DOHH2 (cell line): ENCODE results near the gene PROX2.

Experiments
- H3F3A ChIP-seq: fragments of 200-600 bp; sonication (generic), shearing (Covaris generic); 2 replicates; pipeline ENCODE4 v1.6.0; 2016; ENCODE audit warnings: antibody characterized with exemption, mild to moderate bottlenecking; ENCODE audit not compliant: control insufficient read depth, insufficient read depth
- H3K27ac ChIP-seq: fragments of 200-600 bp; sonication (generic); 2 replicates; pipeline ENCODE4 v1.5.1; 2014; ENCODE audit warnings: low read depth, mild to moderate bottlenecking, low read length, moderate library complexity
- H3K27me3 ChIP-seq: fragments of 200-600 bp; sonication (generic); 2 replicates; pipeline ENCODE4 v1.6.1; 2014; ENCODE audit warnings: mild to moderate bottlenecking, low read length, mixed read lengths; ENCODE audit not compliant: control insufficient read depth
- H3K36me3 ChIP-seq: fragments of 200-600 bp; sonication (generic); 2 replicates; pipeline ENCODE4 v1.6.1; 2014; ENCODE audit warnings: mild to moderate bottlenecking, low read length, moderate library complexity, mixed read lengths; ENCODE audit not compliant: control insufficient read depth
- H3K4me1 ChIP-seq: fragments of 200-600 bp; sonication (generic); 2 replicates; pipeline ENCODE4 v1.6.1; 2014; ENCODE audit warnings: mild to moderate bottlenecking, low read length, mixed read lengths; ENCODE audit not compliant: control insufficient read depth
- H3K4me2 ChIP-seq: fragments of 200-600 bp; sonication (generic); 2 replicates; pipeline ENCODE4 v1.6.0; 2014; ENCODE audit warnings: mild to moderate bottlenecking, low read length, moderate library complexity
- H3K4me3 ChIP-seq: fragments of 200-600 bp; sonication (generic); 2 replicates; pipeline ENCODE4 v1.5.1; 2014; ENCODE audit warnings: mild to moderate bottlenecking, low read length, mixed read lengths
- H3K79me2 ChIP-seq: fragments of 200-600 bp; sonication (generic); 2 replicates; pipeline ENCODE4 v1.6.1; 2014; ENCODE audit warnings: mild to moderate bottlenecking, low read length, mixed read lengths; ENCODE audit not compliant: control insufficient read depth
- H3K9me2 ChIP-seq: fragments of 200-600 bp; sonication (generic); replicated peaks from 2 replicates; pipeline ENCODE4 v1.6.1; 2014; ENCODE audit warnings: mild to moderate bottlenecking, low read length, mixed read lengths; ENCODE audit not compliant: control insufficient read depth
- H3K9me3 ChIP-seq: fragments of 200-600 bp; sonication (generic); 2 replicates; pipeline ENCODE4 v1.6.1; 2014; ENCODE audit warnings: antibody characterized with exemption, low read length, mixed read lengths; ENCODE audit not compliant: control insufficient read depth, insufficient read depth
- H4K20me1 ChIP-seq: fragments of 200-600 bp; sonication (generic); 2 replicates; pipeline ENCODE4 v1.6.0; 2014; ENCODE audit warnings: low read depth, mild to moderate bottlenecking, antibody characterized with exemption, low read length, moderate library complexity; ENCODE audit not compliant: control insufficient read depth, insufficient read depth
- EZH2phosphoT487 ChIP-seq: fragments of 200-600 bp; sonication (generic); IDR thresholded peaks from 2 replicates; pipeline ENCODE4 v1.6.1; 2017; ENCODE audit warnings: borderline replicate concordance, mild to moderate bottlenecking, antibody characterized with exemption, low read length, moderate library complexity, mixed read lengths
- TF ChIP-seq, protein P1 (sequence below): fragments of 200-600 bp; sonication (generic); IDR thresholded peaks from one replicate; pipeline ENCODE4 v1.5.1; 2014; ENCODE audit warnings: antibody characterized with exemption, mild to moderate bottlenecking, low read depth, low read length; ENCODE audit not compliant: poor library complexity, severe bottlenecking

Gene PROX2

DNA sequence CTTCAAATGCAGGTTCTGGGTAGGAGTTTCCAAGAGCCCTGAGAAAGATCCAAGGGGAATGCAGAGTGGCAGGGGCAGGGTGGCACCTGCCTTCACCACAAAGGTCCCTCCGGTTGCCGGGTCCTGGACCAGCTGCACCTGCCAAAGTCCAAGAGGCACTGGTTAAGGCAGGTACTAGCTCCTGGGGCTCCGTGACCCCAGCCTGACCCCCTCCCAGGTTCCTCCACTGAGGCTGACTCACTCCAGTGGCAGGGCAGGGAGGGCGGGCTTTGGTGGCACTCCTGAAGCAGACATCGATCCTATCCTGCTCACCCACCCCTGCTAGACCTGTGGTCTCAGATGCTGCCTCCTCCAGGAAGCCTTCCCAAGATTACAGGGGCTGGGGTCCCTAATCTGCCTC, 35.8 kb upstream of the PROX2 start:
- peaks cover 4% of the 10 kb centered on the region; the same call in 1 of the 2 replicates for H3K4me1 ChIP-seq
- peaks cover 6% of the 10 kb centered on the region; the same call in 1 of the 2 replicates for H3F3A ChIP-seq
- no peaks in the 10 kb centered on the region for H3K79me2 ChIP-seq
- no peak overlapping the region for H3K4me2 ChIP-seq
- no peaks in the 10 kb centered on the region for H3K9me2 ChIP-seq
- H3K27ac ChIP-seq: no peak overlapping the region
- H3K27me3 ChIP-seq: no peaks in the 10 kb centered on the region
- no peak for TF ChIP-seq EZH2phosphoT487
- TF ChIP-seq, protein P1, sequence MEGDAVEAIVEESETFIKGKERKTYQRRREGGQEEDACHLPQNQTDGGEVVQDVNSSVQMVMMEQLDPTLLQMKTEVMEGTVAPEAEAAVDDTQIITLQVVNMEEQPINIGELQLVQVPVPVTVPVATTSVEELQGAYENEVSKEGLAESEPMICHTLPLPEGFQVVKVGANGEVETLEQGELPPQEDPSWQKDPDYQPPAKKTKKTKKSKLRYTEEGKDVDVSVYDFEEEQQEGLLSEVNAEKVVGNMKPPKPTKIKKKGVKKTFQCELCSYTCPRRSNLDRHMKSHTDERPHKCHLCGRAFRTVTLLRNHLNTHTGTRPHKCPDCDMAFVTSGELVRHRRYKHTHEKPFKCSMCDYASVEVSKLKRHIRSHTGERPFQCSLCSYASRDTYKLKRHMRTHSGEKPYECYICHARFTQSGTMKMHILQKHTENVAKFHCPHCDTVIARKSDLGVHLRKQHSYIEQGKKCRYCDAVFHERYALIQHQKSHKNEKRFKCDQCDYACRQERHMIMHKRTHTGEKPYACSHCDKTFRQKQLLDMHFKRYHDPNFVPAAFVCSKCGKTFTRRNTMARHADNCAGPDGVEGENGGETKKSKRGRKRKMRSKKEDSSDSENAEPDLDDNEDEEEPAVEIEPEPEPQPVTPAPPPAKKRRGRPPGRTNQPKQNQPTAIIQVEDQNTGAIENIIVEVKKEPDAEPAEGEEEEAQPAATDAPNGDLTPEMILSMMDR: no peak
- H3K36me3 ChIP-seq: peaks cover 2% of the 10 kb centered on the region; the same call in 1 of the 2 replicates
- H3K4me3 ChIP-seq: no peak overlapping the region
- H3K9me3 ChIP-seq: no peaks in the 10 kb centered on the region
- H4K20me1 ChIP-seq: peaks cover under 1% of the 10 kb centered on the region; the same call in 1 of the 2 replicates

DNA sequence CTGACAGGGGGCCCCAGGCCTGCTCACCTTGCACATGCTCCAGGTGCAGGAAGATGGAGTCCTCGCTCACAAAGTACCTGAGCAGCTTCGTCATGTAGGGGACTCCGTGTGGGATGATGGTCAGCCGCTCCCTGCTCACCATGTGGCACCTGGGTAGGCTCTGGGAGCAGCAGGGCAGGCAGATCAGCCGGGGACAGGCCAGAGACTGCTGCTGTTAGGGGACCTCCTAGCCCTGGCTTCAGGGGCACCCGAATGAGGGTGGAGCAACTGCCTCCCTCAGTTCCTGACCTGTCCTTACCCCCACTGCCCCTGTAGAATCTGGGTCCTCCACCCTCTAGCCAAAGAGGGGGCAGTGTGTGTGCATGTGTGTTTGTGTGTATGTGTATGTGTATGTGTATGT, 35.3 kb upstream of the PROX2 start:
- TF ChIP-seq, protein P1: no peak
- no peak for TF ChIP-seq EZH2phosphoT487
- Histone ChIP-seq H3F3A (peaks cover 6% of the 10 kb centered on the region; the same call in 1 of the 2 replicates), H4K20me1 (peaks cover 3% of the 10 kb centered on the region; the same call in 1 of the 2 replicates), H3K4me2 (no peak overlapping the region), H3K4me1 (peaks cover 4% of the 10 kb centered on the region; the same call in 1 of the 2 replicates), H3K4me3 (no peak overlapping the region), H3K79me2 (no peaks in the 10 kb centered on the region), H3K27ac (no peak overlapping the region), H3K9me2 (no peaks in the 10 kb centered on the region), H3K36me3 (peaks cover 6% of the 10 kb centered on the region; the same call in 1 of the 2 replicates), H3K27me3 (no peaks in the 10 kb centered on the region), H3K9me3 (no peaks in the 10 kb centered on the region)

DNA sequence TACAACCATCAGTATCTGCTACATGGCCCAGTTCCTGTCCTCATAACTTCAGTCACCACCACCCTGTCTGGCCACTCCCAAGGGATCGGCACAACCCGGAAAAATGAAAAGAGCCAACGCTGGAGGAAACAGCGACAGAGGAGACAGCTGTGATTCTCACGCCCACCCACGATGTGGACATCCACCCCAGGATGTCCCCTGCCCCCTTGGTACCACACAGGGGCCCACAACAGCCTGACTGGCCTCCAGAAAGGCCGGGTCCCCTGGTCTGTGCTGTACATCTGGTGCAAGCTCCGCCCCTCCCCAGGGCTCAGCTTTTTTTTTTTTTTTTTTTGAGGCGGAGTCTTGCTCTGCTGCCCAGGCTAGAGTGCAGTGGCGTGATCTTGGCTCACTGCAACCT, 34.6 kb upstream of the PROX2 start:
- Histone ChIP-seq H3K36me3 (peaks cover 13% of the 10 kb centered on the region), H3F3A (peaks cover 6% of the 10 kb centered on the region; the same call in 1 of the 2 replicates), H3K4me3 (no peak overlapping the region), H3K79me2 (no peaks in the 10 kb centered on the region), H3K9me2 (no peaks in the 10 kb centered on the region), H3K27ac (no peak overlapping the region), H3K27me3 (no peaks in the 10 kb centered on the region), H4K20me1 (peaks cover 3% of the 10 kb centered on the region; the same call in 1 of the 2 replicates), H3K4me2 (no peak overlapping the region), H3K9me3 (no peaks in the 10 kb centered on the region), H3K4me1 (peaks cover 4% of the 10 kb centered on the region; the same call in 1 of the 2 replicates)
- TF ChIP-seq EZH2phosphoT487: no peak
- TF ChIP-seq, protein P1: no peak

DNA sequence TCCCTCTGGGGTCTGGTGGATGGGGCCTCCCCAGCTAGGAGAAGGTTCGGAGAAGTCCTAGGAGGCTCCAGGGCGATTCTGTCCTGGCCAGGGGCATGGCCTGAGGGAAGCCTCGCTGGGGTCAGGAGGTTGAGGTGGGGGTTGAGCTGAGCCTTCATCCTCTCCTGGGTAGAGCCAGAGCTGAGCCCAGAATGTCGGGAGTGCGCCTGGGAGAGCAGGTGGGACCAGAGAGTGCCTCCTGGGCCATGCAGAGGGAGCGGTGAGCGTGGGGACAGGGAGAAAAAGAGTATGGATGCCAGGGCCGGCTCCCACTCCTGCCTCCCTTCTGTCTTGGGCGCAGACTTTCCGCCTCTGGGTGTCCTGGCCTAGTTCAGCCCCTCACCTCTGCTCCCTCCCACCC, 34.0 kb upstream of the PROX2 start:
- H4K20me1 ChIP-seq: peaks cover 3% of the 10 kb centered on the region; the same call in 1 of the 2 replicates
- H3F3A ChIP-seq: peaks cover 6% of the 10 kb centered on the region; the same call in 1 of the 2 replicates
- H3K79me2 ChIP-seq: no peaks in the 10 kb centered on the region
- H3K9me3 ChIP-seq: no peaks in the 10 kb centered on the region
- H3K27ac ChIP-seq: no peak overlapping the region
- no peak overlapping the region for H3K4me2 ChIP-seq
- H3K4me3 ChIP-seq: no peak overlapping the region
- no peaks in the 10 kb centered on the region for H3K9me2 ChIP-seq
- TF ChIP-seq EZH2phosphoT487: no peak
- TF ChIP-seq, protein P1: no peak
- H3K36me3 ChIP-seq: peaks cover 19% of the 10 kb centered on the region
- peaks cover 4% of the 10 kb centered on the region; the same call in 1 of the 2 replicates for H3K4me1 ChIP-seq
- no peaks in the 10 kb centered on the region for H3K27me3 ChIP-seq
